Activated T-helper 2 cell treated with anti-CD3 and anti-CD28 coated beads, Interferon-gamma antibody, Interleukin-2, Interleukin-4, amounts not matched to agents 10 μg/mL and 5 μg/mL and 100 μg/mL, durations not matched to agents 14 hours and 24 hours and 36 hours (primary cell): ENCODE results near the gene SNRPD1. TPM values are rescaled to one million over a fixed set of nuclear protein-coding genes. Genes with fewer than 3 reads are reported as not detected.
"Not testable (repeated sequence)": the region's sequence is repeated elsewhere in the genome, so short reads cannot be mapped to it uniquely, and the experiment has no call there.

ENCODE experiments used
- DNase-seq: peaks from one replicate; pipeline ENCODE4 v3.0.0; 2021; ENCODE audit warnings: low spot score
- H3K27ac Mint-ChIP-seq: one replicate; pipeline ENCODE4 v1.8.0; 2021; ENCODE audit warnings: mixed read lengths
- H3K27me3 Mint-ChIP-seq: one replicate; pipeline ENCODE4 v1.8.0; 2021; ENCODE audit warnings: low read depth, mixed read lengths
- H3K36me3 Mint-ChIP-seq: one replicate; pipeline ENCODE4 v1.8.0; 2021; ENCODE audit warnings: low read depth, mixed read lengths
- H3K4me1 Mint-ChIP-seq: one replicate; pipeline ENCODE4 v1.8.0; 2021; ENCODE audit warnings: low read depth, mixed read lengths
- H3K4me3 Mint-ChIP-seq: one replicate; pipeline ENCODE4 v1.8.0; 2021; ENCODE audit warnings: low read depth, mild to moderate bottlenecking, moderate library complexity, mixed read lengths
- H3K9me3 Mint-ChIP-seq: one replicate; pipeline ENCODE4 v1.8.0; 2021; ENCODE audit warnings: mixed read lengths
- intact Hi-C: fragments of 100-400 bp; cut with micrococcal nuclease; formaldehyde crosslinking; loops from one replicate; pipeline ENCODE4 v1.15.1; 2023
- total RNA-seq: library from RNA; stranded (reverse); gene quantifications from 2 replicates; pipeline ENCODE4 v1.2.3, GENCODE V29; 2022

The SNRPD1 gene
- total RNA-seq, 1 donor from 2014 or later = 164 TPM

DNA sequence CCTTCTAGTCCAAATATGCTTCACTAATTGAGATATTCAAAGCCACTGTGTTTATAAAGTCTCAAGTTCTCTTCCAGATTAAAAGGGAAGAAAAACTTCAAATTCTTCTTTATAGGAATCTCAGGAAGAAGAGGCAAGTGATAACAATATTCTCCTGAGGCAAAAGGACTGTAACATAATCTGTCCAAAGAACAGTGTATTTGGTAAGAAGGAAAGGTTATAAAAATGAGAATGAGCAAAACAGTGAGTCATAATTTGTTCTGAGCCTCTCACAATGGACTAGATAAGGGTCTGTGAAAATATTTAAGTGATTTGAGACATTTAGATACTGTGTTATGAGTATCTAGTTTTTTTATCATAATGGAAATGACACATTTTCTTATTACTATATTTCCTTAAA lies 44.3 kb downstream of the SNRPD1 start:
- H3K9me3 Mint-ChIP-seq = no peaks in the 10 kb centered on the region
- H3K4me3 Mint-ChIP-seq = no peak overlapping the region
- peaks cover 42% of the 10 kb centered on the region for H3K36me3 Mint-ChIP-seq
- no peak overlapping the region for H3K27ac Mint-ChIP-seq
- H3K27me3 Mint-ChIP-seq = no peaks in the 10 kb centered on the region
- DNase-seq = no peak
- intact Hi-C loops = no loop called here
- H3K4me1 Mint-ChIP-seq = peaks cover 7% of the 10 kb centered on the region

DNA sequence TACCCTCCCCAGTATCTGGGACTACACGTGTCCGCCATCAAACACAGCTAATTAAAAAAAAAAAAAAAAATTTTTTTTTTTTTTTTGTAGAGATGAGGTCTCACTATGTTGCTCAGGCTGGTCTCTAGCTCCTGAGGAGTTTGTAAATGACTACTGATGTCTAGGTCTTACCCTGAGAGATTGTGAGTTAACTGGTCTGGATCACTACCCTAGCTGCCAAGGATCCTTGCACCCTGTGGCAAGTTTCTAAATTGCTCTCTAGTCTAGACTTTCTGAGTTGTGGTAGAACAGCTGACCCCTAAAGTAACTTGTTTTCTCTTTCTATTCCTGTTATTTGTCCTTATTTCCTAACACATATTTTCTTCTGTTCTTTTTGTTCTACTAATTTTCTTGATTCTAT lies 48.0 kb downstream of the SNRPD1 start:
- H3K9me3 Mint-ChIP-seq = no peaks in the 10 kb centered on the region
- H3K4me1 Mint-ChIP-seq = peaks cover 5% of the 10 kb centered on the region
- H3K27ac Mint-ChIP-seq = no peak overlapping the region
- intact Hi-C loops = no loop called here
- H3K27me3 Mint-ChIP-seq = no peaks in the 10 kb centered on the region
- peaks cover 43% of the 10 kb centered on the region for H3K36me3 Mint-ChIP-seq
- no peak for DNase-seq
- no peak overlapping the region for H3K4me3 Mint-ChIP-seq

DNA sequence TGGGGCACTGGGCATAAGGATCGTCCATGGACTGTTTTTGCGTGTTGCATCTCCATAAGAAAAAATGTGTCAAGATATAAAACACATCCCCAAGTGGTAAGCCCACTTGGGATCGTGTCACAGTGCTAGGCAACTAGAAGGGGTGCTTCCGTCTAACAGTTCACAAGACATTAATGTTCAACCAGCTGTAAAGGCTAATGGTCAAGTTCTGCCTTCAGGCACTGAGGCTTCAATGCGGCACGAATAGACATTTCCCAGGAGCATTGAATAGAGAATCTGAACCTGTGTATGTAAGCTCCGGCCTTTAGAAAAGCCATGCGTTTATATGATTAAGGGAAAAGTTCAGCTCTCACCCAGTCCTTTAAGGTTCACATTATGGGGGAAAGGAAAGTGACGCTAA lies 50.5 kb downstream of the SNRPD1 start:
- no peaks in the 10 kb centered on the region for H3K9me3 Mint-ChIP-seq
- H3K27ac Mint-ChIP-seq = no peak overlapping the region
- H3K4me1 Mint-ChIP-seq = peaks cover 5% of the 10 kb centered on the region
- no peaks in the 10 kb centered on the region for H3K27me3 Mint-ChIP-seq
- peaks cover 31% of the 10 kb centered on the region for H3K36me3 Mint-ChIP-seq
- intact Hi-C loops = no loop called here
- H3K4me3 Mint-ChIP-seq = no peak overlapping the region
- no peak for DNase-seq

DNA sequence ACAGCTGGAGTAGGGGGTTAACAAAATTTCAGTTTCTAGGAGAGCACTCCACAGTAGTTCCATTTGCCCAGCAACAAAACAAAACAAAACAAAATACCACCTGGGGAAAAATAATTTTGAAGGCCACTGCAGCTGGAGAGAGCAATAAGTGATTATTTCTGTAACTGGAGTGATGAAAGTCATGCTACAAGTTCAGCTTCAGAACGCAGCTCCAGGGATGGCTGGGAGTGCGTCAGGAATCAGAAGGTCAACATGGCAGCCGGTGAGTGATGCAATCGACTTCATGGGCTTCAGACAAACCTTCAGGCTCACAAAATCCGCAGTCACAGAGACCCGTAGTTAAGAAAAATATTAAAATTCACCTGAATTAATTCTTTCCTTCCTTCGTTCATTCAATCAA lies 51.5 kb downstream of the SNRPD1 start:
- intact Hi-C loops = no loop called here
- Mint-ChIP-seq H3K36me3 (peaks cover 30% of the 10 kb centered on the region), H3K4me1 (peaks cover 5% of the 10 kb centered on the region), H3K4me3 (no peak overlapping the region), H3K27ac (no peak overlapping the region), H3K27me3 (no peaks in the 10 kb centered on the region), H3K9me3 (no peaks in the 10 kb centered on the region)
- no peak for DNase-seq

DNA sequence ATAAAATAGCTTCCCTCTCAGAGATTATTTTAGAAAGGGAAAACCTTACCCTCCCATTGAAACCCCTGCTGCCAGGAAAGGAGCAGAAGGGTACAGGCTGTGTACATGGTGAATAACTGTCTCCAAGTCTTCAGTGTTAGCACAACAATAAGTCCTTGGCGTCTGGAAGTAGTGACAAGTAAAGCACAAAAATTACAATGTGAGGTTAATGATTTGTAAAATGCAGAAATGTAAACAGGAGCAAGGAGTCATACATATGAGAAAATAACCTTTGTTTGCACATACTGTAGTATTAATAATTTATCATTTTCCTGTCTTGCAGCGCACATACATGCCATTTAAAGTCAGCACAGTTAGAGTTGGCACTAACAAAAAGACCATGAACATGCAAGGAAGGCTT lies 52.0 kb downstream of the SNRPD1 start:
- no peak for DNase-seq
- H3K36me3 Mint-ChIP-seq = peaks cover 31% of the 10 kb centered on the region
- intact Hi-C loops = no loop called here
- no peaks in the 10 kb centered on the region for H3K9me3 Mint-ChIP-seq
- peaks cover 5% of the 10 kb centered on the region for H3K4me1 Mint-ChIP-seq
- H3K27me3 Mint-ChIP-seq = no peaks in the 10 kb centered on the region
- H3K4me3 Mint-ChIP-seq = no peak overlapping the region
- H3K27ac Mint-ChIP-seq = no peak overlapping the region

DNA sequence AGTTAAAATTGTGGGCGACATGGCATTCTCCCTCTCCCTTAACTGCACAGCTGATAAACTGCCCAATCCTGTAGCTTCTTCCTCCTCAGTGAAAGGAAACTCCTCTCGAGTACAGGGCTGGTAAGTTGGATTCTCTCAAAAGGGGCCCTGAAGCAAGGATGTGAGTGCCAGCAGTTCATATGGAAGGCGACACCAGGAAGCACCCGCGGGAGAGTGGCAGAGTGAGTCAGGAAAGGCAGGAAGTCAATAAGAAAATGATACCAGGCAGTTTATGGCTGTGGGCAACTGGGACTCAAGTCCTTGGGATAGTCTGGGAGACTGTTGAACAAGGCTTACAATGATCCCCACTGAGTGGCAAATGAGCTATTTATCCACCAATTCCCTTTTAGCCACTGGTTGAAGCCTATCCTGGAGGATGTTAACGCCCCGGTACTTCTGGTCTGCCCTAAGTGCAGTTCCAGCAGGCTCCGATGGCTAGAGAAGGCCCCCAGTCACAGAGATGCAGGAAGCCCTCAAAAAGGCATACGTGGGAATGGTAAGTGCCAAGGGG lies 57.7 kb downstream of the SNRPD1 start:
- Mint-ChIP-seq H3K9me3 (no peaks in the 10 kb centered on the region), H3K27ac (no peak overlapping the region), H3K27me3 (no peaks in the 10 kb centered on the region), H3K36me3 (peaks cover 19% of the 10 kb centered on the region), H3K4me1 (no peaks in the 10 kb centered on the region), H3K4me3 (no peak overlapping the region)
- no peak for DNase-seq
- intact Hi-C loops = no loop called here

DNA sequence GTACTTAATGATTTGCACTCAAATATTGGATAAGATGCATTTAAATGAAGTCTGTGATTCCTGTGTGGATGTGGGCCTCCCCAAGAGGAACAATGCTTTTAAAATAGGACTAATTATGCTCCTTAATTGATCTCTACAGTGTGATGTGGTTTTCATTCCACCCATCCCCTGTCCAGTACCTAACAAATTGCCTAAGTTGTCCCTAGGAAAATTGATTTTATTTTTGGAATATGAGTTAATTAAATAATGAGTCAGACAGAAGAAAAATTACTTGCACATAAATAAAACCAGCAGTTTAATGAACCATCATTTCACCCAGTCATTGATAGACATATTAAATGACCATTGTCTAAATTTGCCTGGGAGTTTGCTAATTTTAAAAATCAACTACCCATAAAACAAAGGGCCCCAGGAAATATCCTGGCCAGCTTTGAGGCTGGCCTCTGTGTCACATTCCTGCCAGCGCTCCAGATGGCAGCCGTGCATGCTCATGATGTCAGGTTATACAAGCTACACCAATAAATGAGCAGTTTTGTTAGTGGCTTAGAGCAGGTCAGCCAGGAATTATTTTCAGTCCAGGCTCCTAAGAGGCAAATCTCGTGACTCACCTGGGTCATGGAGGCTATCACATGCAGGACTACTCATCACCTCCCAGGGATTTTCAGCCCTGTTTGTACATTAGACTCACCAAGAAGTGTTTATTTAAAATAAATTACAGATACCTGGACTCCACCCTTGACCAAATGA lies 60.6 kb downstream of the SNRPD1 start:
- no peak overlapping the region for H3K27ac Mint-ChIP-seq
- H3K27me3 Mint-ChIP-seq = no peaks in the 10 kb centered on the region
- intact Hi-C loops = no loop called here
- H3K4me3 Mint-ChIP-seq = no peak overlapping the region
- no peak for DNase-seq
- no peaks in the 10 kb centered on the region for H3K9me3 Mint-ChIP-seq
- H3K4me1 Mint-ChIP-seq = peaks cover 3% of the 10 kb centered on the region
- H3K36me3 Mint-ChIP-seq = peaks cover 29% of the 10 kb centered on the region

DNA sequence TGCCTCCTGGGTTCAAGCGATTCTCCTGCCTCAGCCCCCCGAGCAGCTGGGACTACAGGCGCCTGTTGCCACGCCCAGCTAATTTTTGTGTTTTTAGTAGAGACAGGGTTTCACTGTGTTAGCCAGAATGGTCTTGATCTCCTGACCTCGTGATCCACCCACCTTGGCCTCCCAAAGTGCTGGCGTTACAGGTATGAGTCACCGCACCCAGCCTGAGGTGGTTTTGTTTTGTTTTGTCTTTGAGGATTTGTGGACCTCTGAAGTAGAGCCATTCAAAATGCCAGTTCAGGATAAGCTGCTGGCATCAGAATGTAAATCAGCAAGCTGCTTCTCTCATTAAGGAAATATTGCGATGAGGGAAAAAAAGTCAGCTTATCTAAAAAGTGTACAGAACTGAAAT lies 63.2 kb downstream of the SNRPD1 start:
- intact Hi-C loops, H3K9me3 Mint-ChIP-seq, DNase-seq, H3K4me3 Mint-ChIP-seq, H3K27me3 Mint-ChIP-seq, H3K27ac Mint-ChIP-seq, H3K4me1 Mint-ChIP-seq: not testable (repeated sequence)
- H3K36me3 Mint-ChIP-seq = peaks cover 25% of the 10 kb centered on the region

DNA sequence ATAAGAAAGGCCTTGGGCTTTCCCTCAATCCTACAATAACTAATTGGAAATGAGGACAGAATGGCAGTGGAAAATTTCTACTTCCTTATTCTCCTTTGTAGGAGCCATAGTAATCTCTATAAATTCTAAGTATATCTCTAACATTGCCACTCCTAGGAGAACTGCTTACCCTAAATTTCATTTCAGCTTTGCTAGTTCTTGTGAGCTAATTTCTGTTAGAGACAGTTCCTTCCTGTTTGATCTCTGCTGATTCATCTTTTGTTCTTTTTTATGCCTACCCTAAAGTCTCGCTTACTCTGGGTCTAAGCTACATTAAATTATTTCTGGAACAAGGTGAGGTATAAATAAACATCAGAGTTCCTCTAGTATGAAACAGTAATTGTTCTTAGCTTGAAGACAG lies 66.7 kb downstream of the SNRPD1 start:
- no peak for DNase-seq
- Mint-ChIP-seq H3K36me3 (peaks cover 17% of the 10 kb centered on the region), H3K27ac (no peak overlapping the region), H3K4me1 (peaks cover 8% of the 10 kb centered on the region), H3K9me3 (no peaks in the 10 kb centered on the region), H3K4me3 (no peak overlapping the region), H3K27me3 (no peaks in the 10 kb centered on the region)
- intact Hi-C loops = no loop called here

DNA sequence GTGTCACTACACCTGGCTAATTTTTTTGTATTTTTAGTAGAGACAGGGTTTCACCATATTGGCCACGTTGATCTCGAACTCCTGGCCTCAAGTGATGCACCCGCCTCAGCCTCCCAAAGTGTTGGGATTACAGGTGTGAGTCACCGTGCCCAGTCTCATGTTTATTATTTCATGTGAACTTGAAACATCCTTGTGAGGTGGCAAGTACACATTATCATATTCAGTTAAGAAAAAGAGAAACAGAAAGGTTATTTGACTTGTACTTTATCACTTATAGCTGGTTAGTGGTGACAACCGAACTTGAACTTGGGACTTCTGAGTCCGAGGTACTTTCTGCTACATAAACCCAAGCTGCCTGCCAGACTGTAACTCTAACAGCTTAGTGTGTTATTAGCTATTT lies 68.0 kb downstream of the SNRPD1 start:
- Mint-ChIP-seq H3K27ac (no peak overlapping the region), H3K36me3 (peaks cover 16% of the 10 kb centered on the region), H3K4me1 (peaks cover 14% of the 10 kb centered on the region), H3K9me3 (no peaks in the 10 kb centered on the region), H3K4me3 (no peak overlapping the region), H3K27me3 (no peaks in the 10 kb centered on the region)
- intact Hi-C loops = loop anchor here (5.0 to 10.0 kb wide), 2 partner anchors 65 to 68 kb away; partner anchors contain the start of genes MIB1 and SNRPD1
- DNase-seq = no peak

DNA sequence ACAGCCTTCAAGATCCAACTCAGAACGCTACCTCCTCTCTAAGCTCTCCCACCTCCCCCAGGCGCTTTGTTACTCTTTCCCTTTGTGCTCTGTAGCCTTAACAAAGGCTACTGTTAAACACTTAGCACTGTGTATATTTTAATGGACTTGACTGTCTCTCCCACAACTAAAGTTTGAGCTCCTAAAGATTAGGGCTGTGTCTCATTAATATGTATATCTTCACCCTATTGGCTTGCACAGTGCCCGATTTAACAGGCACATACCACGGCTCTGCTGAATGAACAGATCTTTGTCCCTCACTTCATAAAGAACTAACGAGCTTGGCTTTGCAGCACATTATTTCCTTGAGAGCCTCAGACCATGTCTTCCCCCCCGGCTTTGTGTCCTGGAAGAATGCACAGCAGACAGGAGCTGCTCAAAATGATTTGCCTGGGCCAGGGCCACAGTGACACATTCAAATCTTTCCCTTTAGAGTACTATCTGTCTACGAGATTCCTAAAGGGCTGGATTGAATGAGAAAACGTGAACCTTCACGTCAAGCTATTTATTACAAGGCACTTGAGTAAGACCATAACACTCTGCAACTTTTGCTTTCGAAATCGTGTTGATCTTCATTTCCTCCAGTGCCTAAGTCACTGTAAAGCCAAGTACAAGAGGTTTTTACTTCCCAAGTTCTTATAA lies 70.4 kb downstream of the SNRPD1 start:
- intact Hi-C loops = loop anchor here (2.0 to 10.0 kb wide), 3 partner anchors 20 to 70 kb away; partner anchors contain the start of genes MIB1 and SNRPD1
- Mint-ChIP-seq H3K4me1 (peaks cover 14% of the 10 kb centered on the region), H3K27me3 (no peaks in the 10 kb centered on the region), H3K27ac (no peak overlapping the region), H3K9me3 (no peaks in the 10 kb centered on the region), H3K36me3 (peaks cover 12% of the 10 kb centered on the region), H3K4me3 (no peak overlapping the region)
- peak; percentile 14 for DNase-seq
